GM12891 (cell line): Measurements from ENCODE around the gene STARD10.

Experiments
- POLR2A ChIP-seq: IDR thresholded peaks from 2 replicates; pipeline ENCODE4 v1.6.1; 2011; ENCODE audit warnings: low read depth, low read length, control low read depth
- SPI1 ChIP-seq: IDR thresholded peaks from 2 replicates; pipeline ENCODE4 v1.6.1; 2011; ENCODE audit warnings: low read depth, low read length, control low read depth

GRCh38 chr11:72817966-72818365 is 24.1 kb upstream of the STARD10 start:
- TF ChIP-seq POLR2A (no peak), SPI1 (no peak)
